Epithelial cell of esophagus (primary cell): ENCODE data around the gene ARHGAP22.
A peak's percentile ranks its signal among the peaks of the same experiment; 100 is the strongest.
"Not testable (repeated sequence)": the region's sequence is repeated elsewhere in the genome, so short reads cannot be mapped to it uniquely, and the experiment has no call there.

ENCODE experiments used
- DNase-seq: peaks from one replicate; pipeline ENCODE4 v3.0.0; 2010; ENCODE audit warnings: low read depth
- H3K4me3 ChIP-seq: 2 replicates; pipeline ENCODE4 v1.5.1; 2011; ENCODE audit warnings: mild to moderate bottlenecking, low read length, control low read depth
- CTCF ChIP-seq: IDR thresholded peaks from 2 replicates; pipeline ENCODE4 v1.5.1; 2011; ENCODE audit warnings: low read depth, mild to moderate bottlenecking, low read length, control low read depth, inconsistent platforms; ENCODE audit not compliant: insufficient read depth; ENCODE audit errors: missing control alignments

ARHGAP22 gene

DNA sequence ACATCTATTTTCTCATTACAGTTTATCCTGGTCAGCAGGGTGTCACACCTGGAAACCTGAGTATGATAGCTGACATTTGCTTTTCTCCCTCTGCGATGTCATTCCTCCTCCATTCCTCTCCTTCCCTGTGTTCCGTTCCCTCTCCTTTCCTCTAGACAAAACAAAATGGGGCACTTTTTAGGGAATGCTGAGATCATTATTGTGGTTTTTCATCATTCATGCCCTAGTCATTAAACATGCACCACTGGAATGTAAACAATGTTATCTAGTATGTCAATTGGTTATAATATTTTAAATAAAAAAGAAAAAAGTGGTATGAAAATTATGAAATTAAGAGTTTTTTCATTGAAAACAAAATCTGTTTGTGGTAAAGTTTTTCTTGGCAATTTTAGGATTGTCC, 165.8 kb downstream of the ARHGAP22 start:
- no peak overlapping the region for H3K4me3 ChIP-seq
- TF ChIP-seq CTCF, result no peak
- peak; percentile 45 for DNase-seq

DNA sequence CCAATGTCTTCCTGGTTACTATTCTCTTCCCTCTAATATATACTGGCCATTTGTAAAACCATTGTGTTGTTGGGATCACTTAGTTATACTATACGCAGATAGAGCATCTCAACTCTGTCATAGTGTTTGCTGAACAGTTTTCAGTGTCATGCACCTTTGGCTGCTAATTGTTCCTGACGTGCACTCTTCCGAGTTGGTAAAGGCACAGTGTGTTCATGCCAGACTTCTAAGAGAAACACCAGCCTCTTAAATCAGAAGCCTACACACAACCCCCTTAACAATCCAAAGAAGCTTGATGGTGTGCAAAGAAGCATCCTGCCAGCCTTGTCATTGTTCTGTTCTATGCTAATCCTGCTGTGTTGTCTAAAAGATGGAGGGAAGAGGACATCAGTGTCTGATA, 167.3 kb downstream of the ARHGAP22 start:
- H3K4me3 ChIP-seq, result no peak overlapping the region
- no peak for TF ChIP-seq CTCF
- no peak for DNase-seq

- no peak overlapping the region for H3K4me3 ChIP-seq
- TF ChIP-seq CTCF, result no peak
- no peak for DNase-seq
Observed at GRCh38 chr10:48431871-48432270, 173.0 kb downstream of the ARHGAP22 start.

GRCh38 chr10:48430402-48430993, 174.4 kb downstream of the ARHGAP22 start:
- TF ChIP-seq CTCF, result no peak
- no peak overlapping the region for H3K4me3 ChIP-seq
- DNase-seq, result no peak

GRCh38 chr10:48429309-48429708, 175.6 kb downstream of the ARHGAP22 start:
- DNase-seq, result no peak
- H3K4me3 ChIP-seq, result no peak overlapping the region
- no peak for TF ChIP-seq CTCF

DNA sequence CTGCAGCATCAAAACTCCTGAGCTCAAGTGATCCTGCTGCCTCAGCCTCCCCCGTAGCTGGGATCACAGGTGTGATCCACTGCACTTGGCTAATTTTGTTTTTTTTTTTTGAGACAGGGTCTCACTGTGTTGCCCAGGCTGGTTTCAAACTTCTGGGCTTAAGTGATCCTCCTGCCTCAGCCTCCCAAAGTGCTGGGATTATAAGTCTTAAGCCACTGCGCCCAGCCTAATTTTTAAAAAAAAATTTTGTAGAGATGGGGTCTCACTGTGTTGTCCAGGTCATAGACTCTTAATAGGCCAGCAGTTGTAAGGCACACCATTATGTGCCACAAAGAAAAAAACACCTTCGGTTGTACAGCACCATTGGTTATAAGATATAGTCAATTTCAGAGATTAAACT, 176.0 kb downstream of the ARHGAP22 start:
- H3K4me3 ChIP-seq, result no peak overlapping the region
- TF ChIP-seq CTCF, result no peak
- DNase-seq, result no peak

DNA sequence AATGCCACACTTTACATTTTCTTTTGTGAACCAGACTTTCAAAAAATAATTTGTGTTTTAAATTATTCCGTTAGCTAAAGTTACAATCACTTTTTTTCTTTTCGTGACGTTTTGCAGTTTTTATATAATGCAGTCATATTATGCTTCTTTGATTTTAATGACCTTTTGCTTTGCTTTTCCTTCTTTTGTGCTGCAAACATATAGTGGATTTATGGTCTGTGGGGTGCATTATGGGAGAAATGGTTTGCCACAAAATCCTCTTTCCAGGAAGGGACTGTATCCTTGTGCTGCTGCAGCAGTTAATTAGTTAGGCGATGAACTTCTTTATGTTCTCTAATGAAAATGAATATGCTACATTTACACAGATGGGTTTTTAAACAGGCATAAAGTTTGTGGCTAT, 181.0 kb downstream of the ARHGAP22 start:
- TF ChIP-seq CTCF, result no peak
- DNase-seq, result no peak
- H3K4me3 ChIP-seq, result no peak overlapping the region

DNA sequence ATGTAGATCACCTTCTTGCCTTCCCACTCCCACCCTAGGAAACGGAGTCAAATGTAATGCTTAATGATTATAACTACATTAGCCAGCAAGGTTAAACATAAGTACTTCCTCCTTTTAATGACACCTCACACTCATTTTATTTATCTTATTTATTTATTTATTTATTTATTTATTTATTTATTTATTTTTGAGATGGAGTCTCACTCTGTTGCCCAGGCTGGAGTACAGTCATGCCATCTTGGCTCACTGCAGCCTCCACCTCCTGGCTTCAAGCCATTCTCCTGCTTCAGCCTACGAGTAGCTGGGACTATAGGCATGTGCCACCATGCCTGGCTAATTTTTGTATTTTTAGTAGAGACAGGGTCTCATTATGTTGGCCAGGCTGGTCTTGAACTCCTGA, 183.0 kb downstream of the ARHGAP22 start:
- not testable (repeated sequence) for DNase-seq, H3K4me3 ChIP-seq
